GM11168 (cell line): ENCODE data around the gene GJC2.
"Not testable (repeated sequence)": the region's sequence is repeated elsewhere in the genome, so short reads cannot be mapped to it uniquely, and the experiment has no call there.

Source experiments
- in situ Hi-C: fragments of 300-500 bp; cut with MboI; formaldehyde crosslinking; loops from one replicate; pipeline ENCODE4 v1.12.0; 2022; ENCODE audit warnings: low sequenced_read_pairs; ENCODE audit not compliant: unreplicated experiment

Gene GJC2

DNA sequence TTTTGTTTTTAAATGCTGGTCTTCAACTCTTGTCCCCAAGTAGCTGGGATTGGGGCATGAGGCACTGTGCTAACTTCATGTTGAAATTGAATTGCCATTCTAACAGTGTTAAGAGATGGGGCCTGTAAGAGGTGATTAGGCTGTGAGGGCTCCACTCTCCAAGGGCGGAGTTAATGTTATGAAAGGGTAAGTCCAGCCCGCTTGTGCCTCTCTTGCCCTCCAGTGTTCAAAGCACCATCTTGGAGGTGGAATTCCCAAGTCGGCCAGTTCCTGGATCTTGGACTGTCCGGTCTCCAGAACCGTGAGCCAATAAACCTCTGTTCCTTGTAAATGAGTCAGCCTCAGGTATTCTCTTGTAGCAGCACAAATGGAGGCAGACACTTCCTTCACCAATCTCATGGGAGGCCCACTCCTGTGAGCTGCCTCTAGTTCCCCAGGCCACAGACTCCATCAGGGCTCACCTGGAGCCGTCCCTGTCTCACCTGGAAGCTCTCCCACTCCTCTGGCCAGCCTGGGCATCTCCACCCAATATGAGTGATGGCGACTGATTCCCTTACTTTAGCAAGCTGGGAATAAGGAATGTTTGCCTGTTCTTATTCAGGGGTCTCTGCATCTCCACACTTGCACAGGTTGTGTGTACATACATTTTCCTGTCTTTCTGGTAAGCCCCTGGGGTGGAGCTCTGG is 31.4 kb downstream of the GJC2 start:
- in situ Hi-C loops: no loop called here

DNA sequence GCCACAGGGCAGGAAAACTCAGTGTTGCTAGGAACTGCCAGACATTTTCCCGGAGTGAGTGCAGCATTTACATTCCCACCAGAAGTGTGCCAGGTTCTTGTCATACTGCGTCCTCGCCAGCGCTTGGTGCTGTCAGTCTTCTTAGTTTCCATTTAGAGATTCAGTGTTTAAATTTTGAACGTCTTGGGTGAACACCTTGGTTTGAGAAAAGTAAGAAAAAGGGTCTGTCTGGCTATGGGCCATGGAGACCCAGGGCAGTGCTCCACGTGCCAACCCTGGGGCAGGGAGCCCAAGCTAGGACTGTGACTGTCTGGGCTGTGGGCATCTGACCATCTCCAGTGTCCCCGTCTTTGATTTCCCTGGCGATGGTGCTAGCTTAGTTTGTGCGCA is 31.9 kb downstream of the GJC2 start:
- in situ Hi-C loops: no loop called here

DNA sequence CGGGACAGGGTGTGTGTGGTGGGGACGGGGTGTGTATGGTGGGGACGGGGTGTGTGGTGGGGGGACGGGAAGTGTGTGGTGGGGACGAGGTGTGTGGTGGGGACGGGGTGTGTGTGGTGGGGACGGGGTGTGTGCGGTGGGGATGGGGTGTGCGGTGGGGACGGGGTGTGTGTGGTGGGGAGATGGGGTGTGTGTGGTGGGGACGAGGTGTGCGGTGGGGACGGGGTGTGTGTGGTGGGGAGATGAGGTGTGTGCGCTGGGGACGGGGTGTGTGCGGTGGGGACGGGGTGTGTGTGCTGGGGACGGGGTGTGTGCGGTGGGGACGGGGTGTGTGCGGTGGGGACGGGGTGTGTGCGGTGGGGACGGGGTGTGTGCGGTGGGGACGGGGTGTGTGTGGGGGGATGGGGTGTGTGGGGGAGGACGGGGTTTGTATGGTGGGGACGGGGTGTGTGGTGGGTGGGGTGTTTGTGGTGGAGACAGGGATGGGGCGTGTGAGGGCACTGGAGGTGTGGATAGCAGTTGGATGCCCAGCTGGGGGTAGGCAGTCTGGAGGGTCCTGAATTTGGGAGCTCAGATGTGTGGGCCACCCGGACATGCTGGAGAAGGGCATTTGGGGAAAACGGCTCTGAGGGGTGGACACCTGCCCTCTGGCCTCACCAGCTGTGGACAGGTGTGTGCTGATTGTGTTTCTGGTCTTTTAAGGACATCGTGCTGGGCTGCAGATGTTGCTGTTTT is 32.7 kb downstream of the GJC2 start:
- in situ Hi-C loops: no loop called here

DNA sequence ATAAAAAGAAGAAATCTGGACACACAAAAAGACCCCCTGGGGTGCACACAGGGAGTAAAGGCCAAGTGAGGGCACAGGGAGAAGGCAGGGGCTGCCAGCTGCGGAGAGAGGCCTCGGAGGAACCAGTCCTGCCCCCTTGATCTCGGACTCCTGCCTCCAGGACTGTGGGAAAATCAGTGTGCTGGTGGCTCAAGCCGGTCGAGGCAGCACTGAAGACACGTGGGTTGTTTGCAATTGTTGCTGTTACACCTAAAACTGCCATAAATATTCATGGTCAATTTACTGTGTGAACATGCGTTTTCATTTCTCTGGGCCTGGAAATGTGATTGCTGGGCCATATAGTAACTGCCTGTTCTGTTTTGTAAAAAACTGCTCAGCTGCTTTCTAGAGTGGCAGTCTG is 34.4 kb downstream of the GJC2 start:
- in situ Hi-C loops: no loop called here

DNA sequence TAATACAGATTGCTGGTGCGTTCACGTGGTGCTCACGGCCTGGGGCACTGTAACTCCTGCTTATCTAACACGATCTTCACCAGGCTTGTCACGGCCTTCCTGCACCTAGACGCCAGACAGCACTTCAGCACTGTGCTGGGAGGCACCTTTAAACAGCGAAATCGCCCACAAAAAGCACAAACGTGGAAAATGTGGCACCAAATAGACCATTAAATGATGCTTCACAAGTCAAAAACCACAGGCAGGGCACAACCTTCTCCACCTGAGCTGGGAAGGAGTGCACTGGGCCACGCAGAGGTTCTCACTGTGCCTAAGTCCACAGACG is 35.9 kb downstream of the GJC2 start:
- in situ Hi-C loops: no loop called here

- in situ Hi-C loops: not testable (repeated sequence)
Measured at GRCh38 chr1:228188249-228188648, 38.5 kb downstream of the GJC2 start.

- in situ Hi-C loops: no loop called here
Measured at GRCh38 chr1:228190182-228190581, 40.5 kb downstream of the GJC2 start.

DNA sequence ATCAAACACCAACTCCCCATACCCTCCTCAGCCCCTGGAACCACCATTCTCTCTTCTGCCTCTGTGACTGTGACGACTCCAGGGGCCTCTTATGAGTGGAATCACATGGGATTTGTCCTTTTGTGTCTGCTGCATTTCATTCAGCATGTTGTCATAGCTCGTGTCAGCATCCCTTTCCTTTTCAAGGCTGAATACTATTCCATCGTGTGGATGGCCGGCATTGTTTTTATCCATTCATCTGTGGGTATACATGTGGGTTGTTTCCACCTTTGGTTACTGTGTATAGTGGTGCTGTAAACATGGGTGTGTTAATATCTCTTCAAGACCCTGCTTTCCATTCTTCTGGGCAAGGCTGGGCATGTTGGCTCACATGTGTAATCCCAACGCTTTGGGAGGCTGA is 41.0 kb downstream of the GJC2 start:
- in situ Hi-C loops: no loop called here

DNA sequence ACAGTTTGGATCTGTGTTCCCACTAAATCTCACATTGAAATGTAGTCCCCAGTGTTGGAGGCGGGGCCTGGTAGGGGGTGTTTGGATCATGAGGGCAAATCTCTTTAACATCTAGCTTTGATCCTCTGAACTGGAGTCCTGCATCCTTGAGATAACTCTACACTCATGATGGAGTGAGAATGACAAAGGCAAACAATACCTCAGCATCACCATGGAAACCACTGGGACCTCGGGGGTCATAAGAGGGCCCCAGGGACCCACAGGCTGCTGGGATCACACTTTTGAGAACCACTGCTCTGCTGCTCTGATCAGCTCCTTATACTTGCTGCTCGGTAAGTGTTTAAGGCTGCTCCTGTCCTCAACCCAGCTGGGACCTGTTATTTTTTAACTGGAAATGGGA is 44.7 kb downstream of the GJC2 start:
- in situ Hi-C loops: no loop called here

GRCh38 chr1:228194921-228195812 is 45.4 kb downstream of the GJC2 start:
- in situ Hi-C loops: no loop called here

- in situ Hi-C loops: no loop called here
Measured at GRCh38 chr1:228197555-228198147, 47.9 kb downstream of the GJC2 start.

GRCh38 chr1:228198977-228199590 is 49.4 kb downstream of the GJC2 start:
- in situ Hi-C loops: no loop called here

GRCh38 chr1:228204958-228205357 is 55.2 kb downstream of the GJC2 start:
- in situ Hi-C loops: no loop called here

GRCh38 chr1:228205526-228206436 is 56.1 kb downstream of the GJC2 start:
- in situ Hi-C loops: no loop called here

- in situ Hi-C loops: no loop called here
Measured at GRCh38 chr1:228206582-228207351, 57.0 kb downstream of the GJC2 start.

DNA sequence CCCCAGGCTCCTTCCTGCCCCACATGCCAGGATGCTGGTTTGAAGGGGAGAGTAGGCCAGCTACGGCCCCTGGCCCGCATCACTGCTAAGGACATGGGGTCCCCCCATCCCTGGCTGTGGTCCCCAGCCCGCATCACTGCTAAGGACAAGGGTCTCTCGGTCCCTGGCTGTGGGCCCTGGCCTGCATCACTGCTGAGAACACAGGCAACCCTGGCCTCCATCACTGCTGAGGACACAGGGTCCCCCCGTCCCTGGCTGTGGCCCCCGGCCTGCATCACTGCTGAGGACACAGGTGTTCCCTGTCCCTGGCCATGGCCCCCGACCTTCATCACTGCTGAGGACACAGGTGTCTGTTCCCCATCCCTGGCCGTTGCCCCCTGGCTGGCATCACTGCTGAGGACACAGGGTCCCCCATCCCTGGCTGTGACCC is 57.7 kb downstream of the GJC2 start:
- in situ Hi-C loops: no loop called here

DNA sequence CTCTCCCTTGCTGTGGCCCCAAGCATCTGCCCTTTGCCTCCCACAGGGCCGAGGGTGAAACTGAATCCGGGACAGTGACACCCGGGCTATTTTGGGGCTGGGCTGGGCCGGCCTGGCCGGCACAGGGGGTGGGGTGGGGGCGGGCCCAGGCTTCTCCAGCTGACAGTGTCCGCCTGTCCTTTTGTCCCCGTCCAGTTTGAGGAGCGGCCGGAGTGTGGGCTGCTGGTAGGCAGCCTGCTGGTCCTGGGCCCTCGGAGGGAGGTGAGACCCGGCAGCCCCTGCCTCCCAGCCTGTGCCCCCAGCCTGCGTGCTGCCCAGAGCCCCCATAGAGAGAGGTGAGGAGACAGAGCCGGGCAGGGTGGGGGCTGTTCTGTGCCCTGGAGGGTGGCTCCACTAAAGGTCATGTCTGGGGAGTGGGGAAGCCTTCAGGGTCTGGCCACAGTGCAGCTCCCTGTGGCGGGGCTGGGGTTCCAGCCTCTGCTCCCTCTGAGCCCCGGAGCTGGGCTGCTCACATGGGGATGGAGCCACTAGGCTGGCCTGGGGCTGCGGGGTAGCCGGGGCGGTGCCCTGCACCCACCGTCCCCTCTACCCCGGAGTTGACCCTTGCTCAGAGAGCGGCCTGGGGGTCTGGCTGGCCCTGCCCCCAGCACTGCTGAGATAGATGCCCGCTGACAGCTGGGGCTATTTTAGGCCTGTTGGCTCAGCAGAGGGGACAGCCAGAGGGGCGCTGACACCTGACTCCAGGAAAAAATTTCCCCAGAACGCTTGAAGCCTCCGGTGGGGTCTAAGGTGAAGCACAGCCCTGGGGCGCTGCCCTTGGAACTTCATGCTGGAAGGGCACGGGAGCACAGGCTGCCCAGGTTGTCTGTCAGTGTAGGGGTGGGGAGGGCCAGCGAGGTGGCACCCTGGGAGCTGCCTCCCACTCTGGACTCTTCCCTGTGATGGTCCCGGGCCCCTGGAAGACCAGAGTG is 58.4 kb downstream of the GJC2 start, which contains the start of gene OBSCN:
TSS of gene OBSCN (plus strand) at position 194 of the 971 bp plus-strand sequence. CDS start 3,740 bp downstream, outside the sequence.
- in situ Hi-C loops: no loop called here
